Fibroblast of mammary gland (primary cell): ENCODE measurements around the gene RBM15B.

Experiments
- DNase-seq: peaks from one replicate; pipeline ENCODE4 v3.0.0-alpha.2; 2010; ENCODE audit warnings: low read depth
- H3K4me3 ChIP-seq: 2 replicates; pipeline ENCODE4 v1.5.1; 2011; ENCODE audit warnings: low read depth, mild to moderate bottlenecking, low read length, moderate library complexity; ENCODE audit not compliant: control insufficient read depth
- TF ChIP-seq, protein P1 (sequence below): conservative IDR thresholded peaks from 2 replicates; pipeline ENCODE4 v1.5.1; 2011; ENCODE audit warnings: low read depth, low read length, inconsistent platforms; ENCODE audit not compliant: control insufficient read depth, insufficient read depth

Gene RBM15B

GRCh38 chr3:51441282-51442030 is 50.4 kb downstream of the RBM15B start:
- TF ChIP-seq, protein P1, sequence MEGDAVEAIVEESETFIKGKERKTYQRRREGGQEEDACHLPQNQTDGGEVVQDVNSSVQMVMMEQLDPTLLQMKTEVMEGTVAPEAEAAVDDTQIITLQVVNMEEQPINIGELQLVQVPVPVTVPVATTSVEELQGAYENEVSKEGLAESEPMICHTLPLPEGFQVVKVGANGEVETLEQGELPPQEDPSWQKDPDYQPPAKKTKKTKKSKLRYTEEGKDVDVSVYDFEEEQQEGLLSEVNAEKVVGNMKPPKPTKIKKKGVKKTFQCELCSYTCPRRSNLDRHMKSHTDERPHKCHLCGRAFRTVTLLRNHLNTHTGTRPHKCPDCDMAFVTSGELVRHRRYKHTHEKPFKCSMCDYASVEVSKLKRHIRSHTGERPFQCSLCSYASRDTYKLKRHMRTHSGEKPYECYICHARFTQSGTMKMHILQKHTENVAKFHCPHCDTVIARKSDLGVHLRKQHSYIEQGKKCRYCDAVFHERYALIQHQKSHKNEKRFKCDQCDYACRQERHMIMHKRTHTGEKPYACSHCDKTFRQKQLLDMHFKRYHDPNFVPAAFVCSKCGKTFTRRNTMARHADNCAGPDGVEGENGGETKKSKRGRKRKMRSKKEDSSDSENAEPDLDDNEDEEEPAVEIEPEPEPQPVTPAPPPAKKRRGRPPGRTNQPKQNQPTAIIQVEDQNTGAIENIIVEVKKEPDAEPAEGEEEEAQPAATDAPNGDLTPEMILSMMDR = no peak
- no peak overlapping the region for H3K4me3 ChIP-seq
- DNase-seq = no peak

DNA sequence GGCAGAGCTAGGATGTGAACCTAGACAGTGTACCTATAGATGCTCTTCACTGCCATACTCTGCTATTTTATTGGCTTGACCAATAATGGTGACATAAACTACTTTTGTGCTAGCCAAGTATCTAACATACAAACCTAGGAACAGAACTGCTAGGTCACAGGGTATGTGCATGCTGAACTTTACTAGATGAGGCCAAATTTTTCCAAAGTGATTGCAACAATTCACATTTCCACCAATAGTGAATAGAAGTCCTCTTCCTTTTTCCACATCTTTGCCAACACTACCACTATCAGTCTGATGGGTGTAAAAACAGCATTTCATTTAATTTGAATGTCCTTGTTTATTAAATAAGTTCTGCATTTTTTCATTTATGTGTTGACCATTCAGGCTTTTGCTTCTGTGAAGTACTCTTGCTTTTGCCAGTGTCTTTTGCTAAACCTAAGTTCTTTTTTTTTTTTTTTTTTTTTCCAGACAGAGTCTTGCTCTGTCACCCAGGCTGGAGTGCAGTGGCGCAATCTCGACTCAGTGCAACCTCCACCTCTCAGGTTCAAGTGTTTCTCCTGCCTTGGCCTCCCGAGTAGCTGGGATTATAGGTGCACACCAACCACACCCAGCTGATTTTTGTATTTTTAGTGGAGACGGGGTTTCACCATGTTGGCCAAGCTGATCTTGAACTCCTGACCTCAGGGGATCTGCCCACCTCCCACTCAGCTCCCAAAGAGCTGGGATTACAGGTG is 54.6 kb downstream of the RBM15B start:
- TF ChIP-seq, protein P1 = no peak
- H3K4me3 ChIP-seq = no peak overlapping the region
- DNase-seq = no peak
